ENCODE results near the gene DZANK1. TPM values are rescaled to one million over a fixed set of nuclear protein-coding genes. Genes with fewer than 3 reads are reported as not detected.

DZANK1 gene
- total RNA-seq, 5 donors from 2014 or later (not counting 1 experiment from before 2014, with no cell fraction given) = 2.3 to 4.0 (median 3.2) TPM

DNA sequence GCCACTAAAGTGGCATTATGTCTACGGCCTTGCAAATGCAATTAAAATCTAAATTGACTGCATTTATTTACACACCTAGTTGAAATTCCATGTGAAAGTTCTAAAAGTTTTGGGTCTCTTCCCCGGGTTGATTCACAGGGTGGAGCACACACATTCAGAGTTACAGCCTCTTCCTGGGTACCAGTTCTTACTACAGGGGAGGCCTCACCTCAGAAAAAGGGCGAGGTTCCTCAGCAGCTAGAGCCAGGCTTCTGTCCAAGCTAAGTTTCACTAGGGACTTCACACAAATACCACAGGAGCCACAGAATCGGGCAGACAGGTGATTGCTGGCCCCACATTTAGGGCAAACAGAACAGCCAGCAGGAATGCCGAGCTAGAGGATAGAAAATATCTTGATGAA, 52.7 kb downstream of the DZANK1 start:
- ChIA-PET CTCF (interaction anchor here in 1 of 2 donors (0.6 to 1.5 kb wide), 4 partner anchors 10 to 1249 kb away, joined by 3 to 4 read pairs (median 3); no protein-coding TSS in a partner anchor), POLR2A (interaction anchor here in 1 of 2 donors (0.7 kb wide), 1 partner anchor 150 kb away, joined by 4 read pairs; no protein-coding TSS in a partner anchor)
- Histone ChIP-seq H3K9me3 (no peaks in the 10 kb centered on the region), H3K27me3 (replicated peaks in 1 of 2; ENCODE audit: control insufficient read depth in 2 of 2, extremely low read depth in 1 of 2, insufficient read depth in 2 of 2, low read length in 1 of 2) (no peaks in the 10 kb centered on the region), H3K36me3 (ENCODE audit: control insufficient read depth in 2 of 2, extremely low read depth in 1 of 2, insufficient read depth in 1 of 2, low read length in 1 of 2) (no peaks in the 10 kb centered on the region), H3K4me1 (ENCODE audit: control insufficient read depth in 1 of 2, extremely low read depth in 1 of 2, insufficient read depth in 2 of 2, low read length in 2 of 2) (no peaks in the 10 kb centered on the region), H3K4me3 (ENCODE audit: control insufficient read depth in 1 of 2, extremely low read depth in 1 of 2, low read length in 1 of 2) (no peak overlapping the region), H3K27ac (ENCODE audit: low read length) (no peak overlapping the region)
- no peak overlapping the region for H3K27ac Mint-ChIP-seq
- no peaks in the 10 kb centered on the region for H3K27me3 Mint-ChIP-seq
- DNase-seq (no peak), ATAC-seq (replicated peaks in 1 of 4) (no peak)
- H3K9me3 Mint-ChIP-seq = no peaks in the 10 kb centered on the region
- peaks cover 3 to 6% (median 4%) of the 10 kb centered on the region in 3 donors for H3K4me1 Mint-ChIP-seq
- H3K4me3 Mint-ChIP-seq = no peak overlapping the region
- no peaks in the 10 kb centered on the region for H3K36me3 Mint-ChIP-seq
- WGBS (ENCODE audit: insufficient coverage) = 0% methylated on average over 1 of the region's 5 CpGs

- Histone ChIP-seq H3K4me3 (ENCODE audit: control insufficient read depth in 1 of 2, extremely low read depth in 1 of 2, low read length in 1 of 2) (no peak overlapping the region), H3K27ac (ENCODE audit: low read length) (no peak overlapping the region), H3K9me3 (no peaks in the 10 kb centered on the region), H3K4me1 (ENCODE audit: control insufficient read depth in 1 of 2, extremely low read depth in 1 of 2, insufficient read depth in 2 of 2, low read length in 2 of 2) (no peaks in the 10 kb centered on the region), H3K36me3 (ENCODE audit: control insufficient read depth in 2 of 2, extremely low read depth in 1 of 2, insufficient read depth in 1 of 2, low read length in 1 of 2) (no peaks in the 10 kb centered on the region), H3K27me3 (replicated peaks in 1 of 2; ENCODE audit: control insufficient read depth in 2 of 2, extremely low read depth in 1 of 2, insufficient read depth in 2 of 2, low read length in 1 of 2) (no peaks in the 10 kb centered on the region)
- no peak overlapping the region for H3K27ac Mint-ChIP-seq
- H3K9me3 Mint-ChIP-seq = no peaks in the 10 kb centered on the region
- no peaks in the 10 kb centered on the region for H3K36me3 Mint-ChIP-seq
- no peak overlapping the region for H3K4me3 Mint-ChIP-seq
- POLR2A ChIA-PET = interaction anchor here (0.6 kb wide), 2 partner anchors 465 to 821 kb away, joined by 5 to 10 read pairs; no protein-coding TSS in a partner anchor
- H3K27me3 Mint-ChIP-seq = no peaks in the 10 kb centered on the region
- no peak for ATAC-seq (replicated peaks in 1 of 4)
- no CpG with 5 or more reads among the region's 6 CpGs for WGBS (ENCODE audit: insufficient coverage)
- CTCF ChIA-PET = no interaction called here
- no peak for DNase-seq
- peaks cover 3 to 6% (median 4%) of the 10 kb centered on the region in 3 donors for H3K4me1 Mint-ChIP-seq
These were observed 54.5 kb downstream of the DZANK1 start for GRCh38 chr20:18412221-18412901.

- POLR2A ChIA-PET = no interaction called here
- Mint-ChIP-seq H3K27ac (no peak overlapping the region), H3K4me1 (peaks cover 0 to 5% (median 0%) of the 10 kb centered on the region in 3 donors), H3K27me3 (no peaks in the 10 kb centered on the region), H3K4me3 (no peak overlapping the region), H3K9me3 (peaks cover 0 to 4% (median 2%) of the 10 kb centered on the region in 3 donors), H3K36me3 (peaks cover 34% of the 10 kb centered on the region)
- Histone ChIP-seq H3K27ac (ENCODE audit: low read length) (no peak overlapping the region), H3K36me3 (ENCODE audit: control insufficient read depth in 2 of 2, extremely low read depth in 1 of 2, insufficient read depth in 1 of 2, low read length in 1 of 2) (peaks cover 0 to 3% of the 10 kb centered on the region in 2 donors), H3K4me1 (ENCODE audit: control insufficient read depth in 1 of 2, extremely low read depth in 1 of 2, insufficient read depth in 2 of 2, low read length in 2 of 2) (no peaks in the 10 kb centered on the region), H3K4me3 (ENCODE audit: control insufficient read depth in 1 of 2, extremely low read depth in 1 of 2, low read length in 1 of 2) (no peak overlapping the region), H3K9me3 (no peaks in the 10 kb centered on the region), H3K27me3 (replicated peaks in 1 of 2; ENCODE audit: control insufficient read depth in 2 of 2, extremely low read depth in 1 of 2, insufficient read depth in 2 of 2, low read length in 1 of 2) (no peaks in the 10 kb centered on the region)
- no peak for ATAC-seq (replicated peaks in 1 of 4)
- CTCF ChIA-PET = no interaction called here
- WGBS (ENCODE audit: insufficient coverage) = 90% methylated on average over 6 of the region's 8 CpGs
- no peak for DNase-seq
These were observed 61.0 kb downstream of the DZANK1 start for GRCh38 chr20:18405826-18406225.

DNA sequence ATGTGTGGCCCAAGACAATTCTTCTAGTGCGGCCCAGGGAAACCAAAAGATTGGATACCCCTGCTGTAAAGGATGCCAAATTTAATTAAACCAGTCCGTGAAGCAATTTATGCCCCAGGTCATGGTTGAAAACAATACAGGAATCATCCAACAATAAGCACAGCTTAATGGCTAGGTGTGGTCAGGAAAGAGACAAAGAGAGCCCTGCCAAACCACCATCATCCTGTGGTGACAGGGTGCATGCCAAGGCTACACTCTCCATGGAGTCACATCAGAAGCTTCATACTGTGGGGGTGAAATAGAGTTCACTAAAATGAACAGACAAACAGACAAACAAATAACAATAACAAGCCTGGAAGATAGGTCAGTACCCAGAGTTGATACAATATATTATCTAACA, 62.7 kb downstream of the DZANK1 start:
- no peaks in the 10 kb centered on the region for H3K4me1 ChIP-seq (ENCODE audit: control insufficient read depth in 1 of 2, extremely low read depth in 1 of 2, insufficient read depth in 2 of 2, low read length in 2 of 2)
- H3K4me3 ChIP-seq (ENCODE audit: control insufficient read depth in 1 of 2, extremely low read depth in 1 of 2, low read length in 1 of 2) = no peak overlapping the region
- POLR2A ChIA-PET = no interaction called here
- DNase-seq = no peak
- WGBS (ENCODE audit: insufficient coverage) = no CpG with 5 or more reads among the region's 2 CpGs
- H3K27ac Mint-ChIP-seq = no peak overlapping the region
- H3K9me3 ChIP-seq = no peaks in the 10 kb centered on the region
- H3K9me3 Mint-ChIP-seq = peaks cover 0 to 4% (median 2%) of the 10 kb centered on the region in 3 donors
- no peak overlapping the region for H3K4me3 Mint-ChIP-seq
- H3K27ac ChIP-seq (ENCODE audit: low read length) = no peak overlapping the region
- no peak for ATAC-seq (replicated peaks in 1 of 4)
- no peaks in the 10 kb centered on the region for H3K27me3 ChIP-seq (replicated peaks in 1 of 2; ENCODE audit: control insufficient read depth in 2 of 2, extremely low read depth in 1 of 2, insufficient read depth in 2 of 2, low read length in 1 of 2)
- peaks cover 0 to 3% of the 10 kb centered on the region in 2 donors for H3K36me3 ChIP-seq (ENCODE audit: control insufficient read depth in 2 of 2, extremely low read depth in 1 of 2, insufficient read depth in 1 of 2, low read length in 1 of 2)
- peaks cover 39% of the 10 kb centered on the region for H3K36me3 Mint-ChIP-seq
- H3K27me3 Mint-ChIP-seq = no peaks in the 10 kb centered on the region
- peaks cover 0 to 5% (median 0%) of the 10 kb centered on the region in 3 donors for H3K4me1 Mint-ChIP-seq
- CTCF ChIA-PET = interaction anchor here in 1 of 2 donors (0.6 kb wide), 1 partner anchor 10 kb away, joined by 3 read pairs; no protein-coding TSS in a partner anchor

DNA sequence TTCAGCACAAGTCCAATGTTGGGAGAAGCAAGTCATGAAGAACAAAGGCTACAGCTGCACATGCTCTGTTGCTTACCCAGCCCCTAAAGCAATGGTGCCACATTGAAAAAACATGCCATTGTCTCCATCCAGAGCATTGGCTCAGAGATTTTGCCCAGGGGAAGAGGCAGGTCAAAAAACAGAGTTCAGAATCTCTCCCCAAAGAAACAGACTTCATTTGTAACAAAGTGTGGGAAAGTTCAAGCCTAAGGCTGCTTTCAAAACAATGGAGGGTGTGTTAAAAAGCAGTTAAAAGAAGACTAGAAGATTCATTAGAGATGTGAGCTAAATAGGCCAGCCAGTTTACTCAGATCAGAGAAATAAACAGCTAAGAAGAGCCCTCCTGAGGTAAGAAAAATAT, 63.6 kb downstream of the DZANK1 start:
- no peaks in the 10 kb centered on the region for H3K27me3 ChIP-seq (replicated peaks in 1 of 2; ENCODE audit: control insufficient read depth in 2 of 2, extremely low read depth in 1 of 2, insufficient read depth in 2 of 2, low read length in 1 of 2)
- H3K27ac Mint-ChIP-seq = no peak overlapping the region
- DNase-seq (no peak), ATAC-seq (replicated peaks in 1 of 4) (no peak)
- H3K36me3 ChIP-seq (ENCODE audit: control insufficient read depth in 2 of 2, extremely low read depth in 1 of 2, insufficient read depth in 1 of 2, low read length in 1 of 2) = peaks cover 0 to 3% of the 10 kb centered on the region in 2 donors
- peaks cover 41% of the 10 kb centered on the region for H3K36me3 Mint-ChIP-seq
- POLR2A ChIA-PET = no interaction called here
- H3K4me1 ChIP-seq (ENCODE audit: control insufficient read depth in 1 of 2, extremely low read depth in 1 of 2, insufficient read depth in 2 of 2, low read length in 2 of 2) = no peaks in the 10 kb centered on the region
- H3K4me3 Mint-ChIP-seq = no peak overlapping the region
- H3K4me3 ChIP-seq (ENCODE audit: control insufficient read depth in 1 of 2, extremely low read depth in 1 of 2, low read length in 1 of 2) = no peak overlapping the region
- H3K27me3 Mint-ChIP-seq = no peaks in the 10 kb centered on the region
- H3K9me3 ChIP-seq = no peaks in the 10 kb centered on the region
- CTCF ChIA-PET = no interaction called here
- no peak overlapping the region for H3K27ac ChIP-seq (ENCODE audit: low read length)
- peaks cover 0 to 5% (median 0%) of the 10 kb centered on the region in 3 donors for H3K4me1 Mint-ChIP-seq
- peaks cover 0 to 4% (median 2%) of the 10 kb centered on the region in 3 donors for H3K9me3 Mint-ChIP-seq

GRCh38 chr20:18401305-18401704, 65.5 kb downstream of the DZANK1 start:
- Mint-ChIP-seq H3K36me3 (peaks cover 55% of the 10 kb centered on the region), H3K27ac (no peak overlapping the region), H3K4me1 (peaks cover 0 to 5% (median 0%) of the 10 kb centered on the region in 3 donors), H3K27me3 (no peaks in the 10 kb centered on the region), H3K4me3 (no peak overlapping the region), H3K9me3 (peaks cover 0 to 4% (median 2%) of the 10 kb centered on the region in 3 donors)
- H3K4me1 ChIP-seq (ENCODE audit: control insufficient read depth in 1 of 2, extremely low read depth in 1 of 2, insufficient read depth in 2 of 2, low read length in 2 of 2) = no peaks in the 10 kb centered on the region
- no peaks in the 10 kb centered on the region for H3K27me3 ChIP-seq (replicated peaks in 1 of 2; ENCODE audit: control insufficient read depth in 2 of 2, extremely low read depth in 1 of 2, insufficient read depth in 2 of 2, low read length in 1 of 2)
- no peaks in the 10 kb centered on the region for H3K9me3 ChIP-seq
- no peaks in the 10 kb centered on the region for H3K36me3 ChIP-seq (ENCODE audit: control insufficient read depth in 2 of 2, extremely low read depth in 1 of 2, insufficient read depth in 1 of 2, low read length in 1 of 2)
- no peak overlapping the region for H3K4me3 ChIP-seq (ENCODE audit: control insufficient read depth in 1 of 2, extremely low read depth in 1 of 2, low read length in 1 of 2)
- DNase-seq = no peak
- H3K27ac ChIP-seq (ENCODE audit: low read length) = no peak overlapping the region
- WGBS (ENCODE audit: insufficient coverage) = 67% methylated on average over 1 of the region's 3 CpGs
- ChIA-PET CTCF (no interaction called here), POLR2A (no interaction called here)
- ATAC-seq (replicated peaks in 1 of 4) = no peak

Data from T-cell (primary cell).